Central memory CD8-positive, alpha-beta T cell (primary cell): Measurements from ENCODE around the gene ISCA2.

Source experiments
- ATAC-seq: fragments of 150-1000 bp; cut with Tn5 transposase; replicated peaks from 2 replicates; pipeline ENCODE4 v1.10.0; 2022; ENCODE audit warnings: mild to moderate bottlenecking, moderate FRiP score, moderate number of reproducible peaks; ENCODE audit not compliant: poor library complexity, severe bottlenecking; ENCODE audit errors: extremely low read depth
- DNase-seq, 2 donors: peaks; one replicate each; pipeline ENCODE4 v3.0.0; 2021; ENCODE audit warnings: low spot score in 2 of 2
- H3K27ac Mint-ChIP-seq: one replicate; pipeline ENCODE4 v1.8.0; 2022; ENCODE audit warnings: low read depth, mild to moderate bottlenecking, moderate library complexity, mixed read lengths
- H3K27me3 Mint-ChIP-seq: one replicate; pipeline ENCODE4 v1.8.0; 2022; ENCODE audit warnings: mixed read lengths
- H3K36me3 Mint-ChIP-seq: one replicate; pipeline ENCODE4 v1.8.0; 2022; ENCODE audit warnings: mild to moderate bottlenecking, moderate library complexity, mixed read lengths; ENCODE audit not compliant: insufficient read depth
- H3K4me1 Mint-ChIP-seq: one replicate; pipeline ENCODE4 v1.8.0; 2022; ENCODE audit warnings: mixed read lengths
- H3K4me3 Mint-ChIP-seq: one replicate; pipeline ENCODE4 v1.8.0; 2022; ENCODE audit warnings: mild to moderate bottlenecking, moderate library complexity, mixed read lengths
- H3K9me3 Mint-ChIP-seq: one replicate; pipeline ENCODE4 v1.8.0; 2022; ENCODE audit warnings: mixed read lengths

The ISCA2 gene

DNA sequence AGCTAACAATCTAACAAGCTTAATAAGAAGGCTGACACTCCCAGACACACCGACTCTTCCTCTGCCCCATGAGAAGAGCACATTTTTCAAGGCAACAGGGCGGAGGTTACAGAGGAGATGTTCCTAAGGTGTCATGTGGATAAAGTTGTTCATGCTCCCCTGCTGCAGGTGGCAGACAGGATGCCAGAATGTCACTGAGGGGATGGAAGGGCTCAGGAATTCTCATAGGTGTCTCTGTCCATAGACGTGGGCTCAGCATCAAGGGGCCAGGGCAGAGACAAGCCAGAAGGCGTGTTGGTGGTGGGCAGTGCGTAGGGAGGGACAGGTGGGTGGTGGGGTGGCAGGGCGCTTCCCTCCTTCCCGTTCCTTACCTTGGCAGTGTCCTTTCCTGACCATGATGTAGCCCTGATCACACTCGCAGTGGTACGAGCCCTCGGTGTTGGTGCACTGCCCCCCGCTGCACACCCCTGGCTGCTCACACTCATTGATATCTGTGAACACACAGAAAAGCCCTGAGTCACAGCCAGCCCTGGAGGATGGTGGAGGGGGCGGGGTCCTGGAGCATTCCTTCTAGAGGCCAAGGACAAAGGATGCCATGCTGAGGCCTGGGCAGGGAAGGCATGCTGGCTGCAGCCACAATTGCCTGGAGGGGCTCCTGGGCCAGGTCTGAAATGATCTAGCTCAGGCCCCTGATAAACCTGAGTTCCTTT lies 23.0 kb downstream of the ISCA2 start:
- Mint-ChIP-seq H3K36me3 (no peaks in the 10 kb centered on the region), H3K4me1 (peaks cover 5% of the 10 kb centered on the region), H3K4me3 (no peak overlapping the region), H3K27ac (no peak overlapping the region), H3K9me3 (no peaks in the 10 kb centered on the region), H3K27me3 (peaks cover 32% of the 10 kb centered on the region)
- no peak for ATAC-seq
- no peak for DNase-seq

DNA sequence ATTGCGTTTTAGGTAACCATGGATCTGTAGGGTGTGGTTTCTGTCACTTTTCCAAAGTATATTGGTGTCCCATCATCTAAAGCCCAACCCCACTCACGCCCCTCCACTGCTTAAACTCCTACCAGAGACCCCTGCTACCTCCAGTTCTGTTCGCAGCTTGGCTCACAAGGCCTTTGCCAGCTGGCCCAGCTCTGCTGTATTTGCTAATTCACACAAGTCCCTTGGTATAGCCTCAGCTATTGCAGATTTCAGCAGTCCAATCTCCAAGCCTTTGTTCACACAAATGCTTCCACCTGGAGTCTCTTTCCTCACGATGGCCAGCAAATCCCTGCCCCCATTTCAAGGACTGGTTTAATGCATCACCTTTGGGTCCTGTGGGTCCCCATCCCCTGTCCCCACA lies 24.2 kb downstream of the ISCA2 start:
- ATAC-seq = no peak
- Mint-ChIP-seq H3K9me3 (no peaks in the 10 kb centered on the region), H3K36me3 (no peaks in the 10 kb centered on the region), H3K27me3 (peaks cover 21% of the 10 kb centered on the region), H3K4me3 (no peak overlapping the region), H3K4me1 (peaks cover 5% of the 10 kb centered on the region), H3K27ac (no peak overlapping the region)
- DNase-seq = no peak

DNA sequence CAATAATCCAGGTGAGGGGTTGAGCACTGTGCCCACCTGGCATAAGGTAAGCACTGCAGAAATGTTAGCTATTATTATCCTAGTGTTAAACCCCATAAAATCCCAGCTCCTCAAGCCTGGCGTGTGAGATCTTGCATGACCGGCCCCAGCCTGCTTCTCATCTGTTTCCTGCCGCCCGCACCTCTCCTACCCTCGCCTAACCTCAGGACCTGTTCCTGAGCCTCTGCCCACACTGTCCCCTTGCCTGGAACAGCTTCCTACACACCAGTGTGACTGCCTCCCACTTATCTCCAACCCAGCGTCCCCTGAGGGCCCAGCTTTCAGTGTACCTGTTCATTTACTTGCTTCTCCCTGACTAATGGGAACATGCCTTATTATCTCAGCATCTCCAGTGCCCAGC lies 24.7 kb downstream of the ISCA2 start:
- H3K27me3 Mint-ChIP-seq = peaks cover 17% of the 10 kb centered on the region
- no peak for DNase-seq
- no peak for ATAC-seq
- no peaks in the 10 kb centered on the region for H3K36me3 Mint-ChIP-seq
- no peak overlapping the region for H3K27ac Mint-ChIP-seq
- no peaks in the 10 kb centered on the region for H3K9me3 Mint-ChIP-seq
- H3K4me1 Mint-ChIP-seq = peaks cover 5% of the 10 kb centered on the region
- H3K4me3 Mint-ChIP-seq = no peak overlapping the region

DNA sequence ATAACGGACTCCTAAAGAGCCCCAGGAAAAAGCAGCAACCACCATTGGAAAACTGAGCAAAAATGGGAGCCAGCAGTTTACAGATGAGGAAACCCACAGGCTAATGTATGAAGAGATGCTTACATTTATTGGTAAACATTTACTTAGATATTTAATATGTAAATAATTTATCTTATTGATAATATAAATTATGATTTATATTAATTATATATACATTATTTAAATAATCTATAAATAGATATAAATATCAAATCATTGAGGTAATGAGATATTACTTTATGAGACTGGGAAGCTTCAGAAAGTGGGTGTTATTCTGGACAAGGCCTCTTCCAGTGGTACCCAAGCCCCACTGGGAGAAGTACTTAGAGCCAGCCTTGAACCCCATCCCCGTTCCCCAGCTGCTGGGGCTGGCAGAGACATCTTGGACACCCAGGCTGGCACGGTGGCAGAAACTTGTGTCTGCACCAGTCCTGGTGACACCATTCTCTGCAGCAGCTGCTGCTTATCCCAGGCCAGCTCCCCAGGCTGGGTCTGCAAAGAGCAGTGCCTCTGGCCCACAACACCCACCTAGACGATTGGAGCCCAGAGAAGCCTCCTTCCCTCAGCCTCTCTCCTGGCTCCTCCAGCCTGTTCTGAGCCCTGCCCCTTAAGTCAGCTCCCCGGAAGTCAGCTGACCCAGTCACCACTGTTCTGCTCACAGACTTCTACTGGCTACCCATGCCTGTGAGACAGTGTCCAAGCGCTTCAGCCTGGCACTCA lies 25.9 kb downstream of the ISCA2 start:
- Mint-ChIP-seq H3K27me3 (peaks cover 23% of the 10 kb centered on the region), H3K27ac (no peak overlapping the region), H3K9me3 (no peaks in the 10 kb centered on the region), H3K4me1 (peaks cover 2% of the 10 kb centered on the region), H3K36me3 (no peaks in the 10 kb centered on the region), H3K4me3 (no peak overlapping the region)
- no peak for ATAC-seq
- no peak for DNase-seq

DNA sequence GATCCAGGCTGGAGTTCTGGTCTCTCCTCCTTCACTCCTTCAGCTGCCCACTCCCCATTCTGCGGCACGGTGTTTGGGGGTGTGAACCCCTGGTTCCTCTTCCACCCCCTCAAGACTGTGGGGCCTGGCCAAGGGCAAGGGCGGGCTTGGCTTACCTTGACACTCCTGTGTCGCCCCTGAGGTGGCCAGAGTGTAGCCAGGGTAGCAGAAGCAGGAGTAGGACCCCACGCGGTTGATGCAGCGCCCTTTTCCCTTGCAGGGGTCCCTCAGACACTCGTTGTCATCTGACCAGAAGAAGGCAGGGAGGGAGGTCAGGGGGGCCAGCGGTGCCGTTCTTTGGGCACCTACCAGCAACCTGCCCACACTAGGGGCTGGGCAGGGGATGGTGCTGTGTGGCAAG lies 28.2 kb downstream of the ISCA2 start:
- DNase-seq (no peak), ATAC-seq (no peak)
- Mint-ChIP-seq H3K27ac (no peak overlapping the region), H3K27me3 (peaks cover 45% of the 10 kb centered on the region), H3K9me3 (no peaks in the 10 kb centered on the region), H3K4me1 (peaks cover 5% of the 10 kb centered on the region), H3K4me3 (no peak overlapping the region), H3K36me3 (peaks cover 1% of the 10 kb centered on the region)

DNA sequence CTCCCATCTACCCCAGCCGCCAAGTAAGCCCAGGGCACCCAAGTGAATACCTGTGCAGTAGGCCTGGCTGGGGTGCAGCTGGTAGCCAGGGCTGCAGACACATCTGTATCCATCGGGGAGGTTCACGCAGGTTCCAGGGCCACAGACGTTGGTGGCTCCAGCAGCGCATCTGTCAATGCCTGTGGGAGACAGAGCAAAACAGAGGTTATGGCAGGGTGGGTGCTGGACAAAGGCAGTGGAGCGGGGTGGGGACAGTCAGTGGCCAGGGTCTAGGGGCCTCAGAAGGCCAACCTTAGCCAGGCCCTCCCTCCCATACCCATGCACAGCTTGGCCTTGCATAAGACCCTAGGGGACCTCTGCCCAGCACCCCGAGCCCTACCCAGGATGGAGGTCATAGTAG lies 29.2 kb downstream of the ISCA2 start:
- Mint-ChIP-seq H3K27me3 (peaks cover 43% of the 10 kb centered on the region), H3K9me3 (no peaks in the 10 kb centered on the region), H3K27ac (no peak overlapping the region), H3K36me3 (peaks cover 1% of the 10 kb centered on the region), H3K4me3 (no peak overlapping the region), H3K4me1 (peaks cover 5% of the 10 kb centered on the region)
- DNase-seq = no peak
- ATAC-seq = no peak

DNA sequence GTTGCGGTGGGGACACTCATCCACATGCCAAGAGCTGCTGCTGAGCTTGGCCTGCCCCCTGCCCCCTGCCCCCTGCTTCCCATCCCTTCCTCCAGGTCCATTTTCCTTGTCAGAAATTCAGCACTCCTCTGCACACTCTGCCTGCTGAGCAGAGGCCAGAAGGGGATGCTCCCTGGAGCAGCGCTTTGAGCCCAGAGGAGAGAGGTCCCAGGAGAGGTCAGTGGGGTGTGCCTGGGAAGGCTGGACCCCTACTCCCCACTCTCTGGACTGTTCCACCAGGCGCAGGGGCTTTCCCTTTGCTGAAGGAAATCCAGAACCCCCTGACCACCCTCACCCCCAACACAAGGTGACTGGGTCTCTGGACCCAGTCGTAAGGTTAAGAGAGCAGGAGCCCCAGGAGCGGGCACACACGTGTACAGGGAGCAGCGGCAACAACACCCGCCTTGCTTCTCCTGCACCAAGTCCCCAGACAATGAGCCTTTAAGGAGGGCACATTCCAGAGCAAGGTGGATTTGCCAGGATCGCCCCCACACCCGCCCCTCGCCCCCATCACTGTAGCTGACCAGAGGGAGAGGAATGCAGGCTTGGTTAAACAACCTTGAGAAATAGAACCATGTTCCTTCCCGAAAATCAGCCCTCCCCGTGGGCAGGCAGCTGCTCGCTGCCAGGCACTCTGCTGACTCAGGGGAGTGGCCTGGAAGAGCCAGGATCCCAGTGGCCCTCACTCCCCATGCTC lies 30.7 kb downstream of the ISCA2 start:
- peaks cover 5% of the 10 kb centered on the region for H3K4me1 Mint-ChIP-seq
- no peak overlapping the region for H3K27ac Mint-ChIP-seq
- ATAC-seq (no peak), DNase-seq (no peak)
- peaks cover 30% of the 10 kb centered on the region for H3K27me3 Mint-ChIP-seq
- no peaks in the 10 kb centered on the region for H3K9me3 Mint-ChIP-seq
- peaks cover 1% of the 10 kb centered on the region for H3K36me3 Mint-ChIP-seq
- H3K4me3 Mint-ChIP-seq = no peak overlapping the region

DNA sequence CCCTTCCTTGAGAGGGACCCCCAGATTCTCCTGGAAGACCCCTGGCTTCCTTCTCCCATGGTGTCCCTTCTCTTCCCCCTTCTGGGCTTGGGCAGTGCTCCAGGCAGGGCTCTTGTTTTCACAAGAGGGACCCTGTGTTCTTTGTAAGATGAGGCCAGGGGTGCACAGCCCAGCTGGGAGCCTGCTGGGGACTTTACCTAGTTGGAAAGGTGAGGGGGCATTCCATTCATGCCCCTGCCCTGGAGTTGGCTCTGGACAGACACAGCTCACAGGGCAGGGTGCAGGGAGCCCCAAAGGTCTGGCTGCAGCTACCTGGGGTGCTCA lies 31.2 kb downstream of the ISCA2 start:
- ATAC-seq (no peak), DNase-seq (no peak)
- peaks cover 1% of the 10 kb centered on the region for H3K36me3 Mint-ChIP-seq
- peaks cover 5% of the 10 kb centered on the region for H3K4me1 Mint-ChIP-seq
- no peaks in the 10 kb centered on the region for H3K9me3 Mint-ChIP-seq
- H3K27ac Mint-ChIP-seq = no peak overlapping the region
- H3K27me3 Mint-ChIP-seq = peaks cover 30% of the 10 kb centered on the region
- H3K4me3 Mint-ChIP-seq = no peak overlapping the region

DNA sequence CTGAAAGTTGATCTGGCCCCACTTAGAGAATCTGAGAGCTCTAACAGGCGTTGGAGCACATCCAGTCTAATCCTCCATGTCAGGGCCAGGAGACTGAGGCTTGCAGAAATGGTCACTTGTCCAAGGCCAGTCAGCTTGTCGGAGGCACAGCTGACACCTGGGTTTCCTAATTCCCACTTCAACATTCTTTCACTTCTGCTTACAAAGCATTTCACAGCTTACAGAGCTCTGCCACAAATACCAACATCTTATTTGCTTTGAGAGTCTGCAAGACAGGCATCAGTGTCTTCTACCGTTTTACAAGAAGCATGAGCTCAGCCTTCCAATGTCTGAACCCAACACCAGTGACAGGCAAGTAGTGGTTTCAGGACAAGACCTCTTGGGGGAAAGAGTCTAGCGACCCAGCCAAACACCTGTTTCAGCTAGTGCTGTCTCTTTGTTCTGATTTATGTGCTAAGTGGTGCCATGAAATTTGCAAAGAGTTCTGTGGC lies 31.8 kb downstream of the ISCA2 start:
- H3K27ac Mint-ChIP-seq = no peak overlapping the region
- no peak overlapping the region for H3K4me3 Mint-ChIP-seq
- no peak for ATAC-seq

DNA sequence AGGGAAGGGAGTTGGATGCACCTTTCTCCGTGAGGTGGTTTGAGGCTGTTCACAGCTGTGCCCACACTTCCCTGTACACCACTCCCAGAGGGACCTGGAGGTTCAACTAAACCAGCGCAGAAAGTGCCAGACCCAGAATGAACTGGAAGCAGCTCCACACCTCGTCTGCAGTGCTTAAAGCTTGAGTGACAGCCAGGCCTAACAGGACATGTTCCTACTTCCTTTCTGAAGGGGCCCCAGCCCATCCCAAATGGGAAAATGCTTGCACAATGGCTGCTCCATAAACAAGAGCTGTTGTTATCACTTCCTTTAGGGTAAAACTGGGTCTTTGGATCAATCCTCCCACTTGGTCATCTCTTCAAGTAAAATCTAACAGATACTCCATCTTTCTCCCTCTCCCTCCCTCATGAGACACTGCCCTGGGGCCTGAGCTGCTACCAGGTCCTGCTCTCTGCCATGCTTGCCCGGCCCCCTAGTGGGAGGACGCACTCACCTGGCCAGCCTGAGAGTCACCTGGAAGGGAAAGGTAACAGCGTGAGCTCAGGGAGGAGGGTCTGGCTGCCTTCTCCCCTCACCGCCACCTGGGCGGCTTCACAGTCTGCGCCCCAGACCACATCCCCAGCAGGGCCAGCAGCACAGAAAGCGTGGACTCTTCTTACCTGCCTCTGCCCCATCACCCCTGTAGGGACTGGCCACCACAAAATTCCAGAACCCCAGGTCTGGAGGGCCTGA lies 33.5 kb downstream of the ISCA2 start:
- Mint-ChIP-seq H3K27me3 (peaks cover 30% of the 10 kb centered on the region), H3K4me1 (peaks cover 5% of the 10 kb centered on the region), H3K36me3 (peaks cover 1% of the 10 kb centered on the region), H3K27ac (peak overlapping the region; percentile 13), H3K9me3 (no peaks in the 10 kb centered on the region), H3K4me3 (no peak overlapping the region)
- DNase-seq (no peak), ATAC-seq (no peak)

More for the DNA sequence above, 31.8 kb downstream of the ISCA2 start:
- H3K36me3 Mint-ChIP-seq = peaks cover 1% of the 10 kb centered on the region
- peaks cover 30% of the 10 kb centered on the region for H3K27me3 Mint-ChIP-seq
- no peaks in the 10 kb centered on the region for H3K9me3 Mint-ChIP-seq
- no peak for DNase-seq
- H3K4me1 Mint-ChIP-seq = peaks cover 5% of the 10 kb centered on the region

DNA sequence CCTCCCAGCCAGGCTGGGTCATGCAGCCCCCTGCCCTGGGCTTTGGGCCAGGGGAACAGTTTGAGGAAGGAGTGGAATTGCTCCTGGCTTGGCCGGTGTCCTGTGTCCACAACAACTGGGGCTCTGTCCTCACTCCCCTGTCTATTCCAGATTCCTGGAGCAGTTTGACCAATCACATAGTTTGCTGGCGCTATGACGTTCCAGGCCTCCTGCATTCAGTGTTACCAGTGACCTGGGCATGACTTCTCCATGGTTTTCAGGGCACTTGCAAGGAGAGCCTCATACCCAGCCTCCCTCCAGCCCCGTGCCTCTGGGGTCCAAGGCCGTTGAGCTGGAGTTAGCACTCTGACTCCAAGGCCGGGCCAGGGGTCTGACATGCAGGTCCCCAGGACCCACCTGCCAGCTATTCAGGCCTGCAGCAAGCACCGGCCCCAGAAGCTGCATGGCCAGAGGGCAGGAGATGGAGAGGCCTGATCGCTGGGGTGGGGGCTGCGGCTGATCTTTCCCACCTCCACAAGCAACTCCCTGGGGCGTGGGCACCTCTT lies 34.2 kb downstream of the ISCA2 start:
- H3K27ac Mint-ChIP-seq = peak overlapping the region; percentile 13
- no peak for DNase-seq
- no peaks in the 10 kb centered on the region for H3K9me3 Mint-ChIP-seq
- ATAC-seq = no peak
- H3K36me3 Mint-ChIP-seq = peaks cover 1% of the 10 kb centered on the region
- peaks cover 30% of the 10 kb centered on the region for H3K27me3 Mint-ChIP-seq
- no peak overlapping the region for H3K4me3 Mint-ChIP-seq
- peaks cover 5% of the 10 kb centered on the region for H3K4me1 Mint-ChIP-seq

DNA sequence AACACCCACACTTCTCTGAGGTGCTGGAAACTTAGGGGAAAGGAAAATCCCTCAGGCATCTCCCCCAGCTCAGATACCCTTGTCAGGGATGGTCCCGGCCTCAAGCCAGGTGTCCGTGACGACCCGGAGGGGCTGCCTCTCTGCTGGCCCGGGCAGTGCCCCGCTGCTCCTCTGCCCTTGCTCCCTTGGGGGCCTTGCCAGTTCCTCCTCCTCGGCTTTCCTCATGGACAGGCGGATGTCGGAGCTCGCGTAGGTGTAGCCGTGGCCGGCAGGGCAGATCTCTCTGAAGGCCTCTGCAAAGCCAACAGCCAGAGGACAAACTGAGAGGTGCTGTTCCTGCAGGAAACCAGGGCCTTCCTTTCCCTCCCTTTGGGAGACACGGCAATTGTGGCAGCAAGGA lies 34.8 kb downstream of the ISCA2 start:
- Mint-ChIP-seq H3K36me3 (peaks cover 1% of the 10 kb centered on the region), H3K4me1 (peaks cover 5% of the 10 kb centered on the region), H3K4me3 (no peak overlapping the region), H3K27me3 (peaks cover 29% of the 10 kb centered on the region), H3K27ac (no peak overlapping the region), H3K9me3 (no peaks in the 10 kb centered on the region)
- ATAC-seq (no peak), DNase-seq (no peak)
